IPS DF 6.9 (cell line): ENCODE data around the gene FLRT2.

Source experiments
- DNase-seq: peaks from one replicate; pipeline ENCODE4 v3.0.0-alpha.2; 2013; ENCODE audit warnings: low read depth, low spot score
- H3K27ac ChIP-seq: one replicate; pipeline ENCODE4 v1.5.1; 2013; ENCODE audit warnings: low read length, control low read depth
- H3K27me3 ChIP-seq: 2 replicates; pipeline ENCODE4 v1.6.1; 2013; ENCODE audit warnings: mild to moderate bottlenecking, low read length; ENCODE audit not compliant: control insufficient read depth, insufficient read depth
- H3K36me3 ChIP-seq: 2 replicates; pipeline ENCODE4 v1.6.1; 2013; ENCODE audit warnings: low read length; ENCODE audit not compliant: control insufficient read depth, insufficient read depth
- H3K4me1 ChIP-seq: 2 replicates; pipeline ENCODE4 v1.6.1; 2013; ENCODE audit warnings: low read length; ENCODE audit not compliant: control insufficient read depth, insufficient read depth
- H3K4me3 ChIP-seq: 2 replicates; pipeline ENCODE4 v1.5.1; 2013; ENCODE audit warnings: mild to moderate bottlenecking, low read length
- H3K9me3 ChIP-seq: 2 replicates; pipeline ENCODE4 v1.6.1; 2013; ENCODE audit warnings: low read length, inconsistent platforms; ENCODE audit not compliant: control insufficient read depth, insufficient read depth
- WGBS: extraction: QIAGEN DNeasy Blood & Tissue Kit; methylation state at CpG from one replicate; pipeline ENCODE4 v1.1.7; 2013; ENCODE audit warnings: mixed read lengths, missing lambda C conversion rate; ENCODE audit not compliant: insufficient read length, insufficient coverage; 5-methylcytosine and 5-hydroxymethylcytosine counted together

The FLRT2 gene

DNA sequence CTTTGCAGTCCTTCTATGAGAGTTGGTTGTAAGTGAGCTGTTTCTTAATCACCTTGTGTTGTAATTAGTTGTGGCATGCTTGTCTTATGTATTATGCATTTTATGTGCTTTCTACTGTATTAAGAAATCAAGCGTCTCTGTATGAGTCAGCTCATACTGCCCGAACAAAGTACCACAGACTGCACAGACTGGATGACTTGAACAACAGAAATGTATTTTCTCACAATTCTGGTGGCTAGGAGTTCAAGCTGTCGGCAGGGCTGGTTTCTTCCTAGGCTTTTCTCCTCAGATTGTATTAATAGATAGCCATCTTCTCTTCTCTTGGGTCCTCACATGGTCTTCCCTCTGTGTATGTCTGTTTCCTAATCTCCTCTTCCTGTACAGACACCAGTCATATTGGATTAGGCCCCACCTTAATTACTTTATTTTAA is 77.7 kb downstream of the FLRT2 start:
- DNase-seq: no peak
- no peak overlapping the region for H3K4me3 ChIP-seq
- H3K36me3 ChIP-seq: no peaks in the 10 kb centered on the region
- no peak overlapping the region for H3K27ac ChIP-seq
- no peaks in the 10 kb centered on the region for H3K27me3 ChIP-seq
- H3K4me1 ChIP-seq: no peaks in the 10 kb centered on the region
- no peaks in the 10 kb centered on the region for H3K9me3 ChIP-seq
- no CpG with 5 or more reads among the region's 3 CpGs for WGBS

DNA sequence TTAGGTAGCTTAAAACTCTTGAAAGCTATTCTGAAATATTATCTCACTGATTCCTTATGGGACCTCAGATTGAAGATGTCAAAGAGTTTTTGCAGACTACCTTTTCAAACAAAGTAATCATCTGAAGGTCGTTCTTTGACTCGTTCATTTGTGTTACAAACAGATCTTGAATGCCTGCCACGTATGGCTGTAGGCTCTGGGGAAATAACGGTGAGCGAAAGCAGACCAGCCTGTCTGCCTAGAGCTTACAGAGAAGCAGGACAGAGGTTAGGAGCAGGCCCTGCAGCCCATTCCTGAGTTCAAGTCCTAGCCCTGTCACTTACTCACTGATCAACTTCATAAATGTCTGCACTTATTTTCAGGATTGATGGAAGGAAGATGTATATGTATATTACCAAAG is 83.6 kb downstream of the FLRT2 start:
- H3K4me3 ChIP-seq: no peak overlapping the region
- WGBS: no CpG with 5 or more reads among the region's 5 CpGs
- DNase-seq: no peak
- no peak overlapping the region for H3K27ac ChIP-seq
- H3K4me1 ChIP-seq: 0 out of 2 replicates have a peak, but pooled peaks cover 2% of the 10 kb centered on the region
- H3K9me3 ChIP-seq: no peaks in the 10 kb centered on the region
- no peaks in the 10 kb centered on the region for H3K36me3 ChIP-seq
- no peaks in the 10 kb centered on the region for H3K27me3 ChIP-seq

DNA sequence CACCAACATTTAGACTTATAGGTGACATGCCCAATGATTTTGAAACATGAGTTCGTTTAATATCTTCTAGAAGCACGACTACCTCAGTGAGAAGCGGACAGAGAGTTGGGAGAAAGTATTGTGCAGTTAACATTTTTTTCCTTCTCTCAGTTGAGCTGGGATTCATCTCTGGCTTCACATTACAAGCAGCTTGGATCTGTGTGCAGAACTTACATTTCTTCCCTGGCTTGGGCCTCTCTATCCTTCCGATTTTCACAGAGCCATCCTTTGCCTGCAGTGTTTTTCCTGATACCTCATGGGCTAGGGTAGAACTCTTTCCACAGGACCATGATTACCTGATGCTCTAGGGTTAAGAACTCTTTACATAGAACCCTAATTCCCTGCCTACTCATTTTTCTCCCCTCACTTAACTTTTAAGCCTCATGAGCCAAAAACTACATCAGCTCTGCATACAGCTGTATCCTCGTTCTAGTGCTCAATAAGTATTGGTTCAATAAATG is 86.5 kb downstream of the FLRT2 start:
- no peak overlapping the region for H3K4me3 ChIP-seq
- no peak overlapping the region for H3K27ac ChIP-seq
- H3K9me3 ChIP-seq: no peaks in the 10 kb centered on the region
- H3K36me3 ChIP-seq: no peaks in the 10 kb centered on the region
- no peaks in the 10 kb centered on the region for H3K27me3 ChIP-seq
- no peak for DNase-seq
- WGBS: no CpG with 5 or more reads among the region's 5 CpGs
- 0 out of 2 replicates have a peak, but pooled peaks cover 2% of the 10 kb centered on the region for H3K4me1 ChIP-seq

DNA sequence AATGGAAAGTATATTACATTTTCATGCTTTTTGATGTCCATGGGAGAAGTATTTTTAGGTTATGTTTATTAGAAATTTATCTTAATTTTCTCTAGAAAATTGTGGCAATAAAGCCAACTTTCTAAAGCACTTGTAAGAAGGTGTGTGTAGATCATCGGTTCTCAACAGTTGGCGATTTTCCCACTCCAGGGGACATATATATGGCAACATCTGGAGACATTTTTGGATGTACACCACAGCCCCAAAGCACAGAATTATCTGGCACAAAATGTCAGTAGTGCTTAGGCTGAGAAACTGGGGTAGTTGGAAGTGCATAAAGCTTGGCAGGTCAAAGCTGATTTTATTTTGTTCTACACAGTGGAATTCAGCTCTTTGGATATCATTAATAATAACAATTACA is 86.9 kb downstream of the FLRT2 start:
- H3K4me1 ChIP-seq: 0 out of 2 replicates have a peak, but pooled peaks cover 2% of the 10 kb centered on the region
- no peaks in the 10 kb centered on the region for H3K9me3 ChIP-seq
- no peaks in the 10 kb centered on the region for H3K36me3 ChIP-seq
- no peak overlapping the region for H3K27ac ChIP-seq
- H3K27me3 ChIP-seq: no peaks in the 10 kb centered on the region
- no peak overlapping the region for H3K4me3 ChIP-seq
- DNase-seq: no peak
- no CpG with 5 or more reads among the region's 2 CpGs for WGBS

DNA sequence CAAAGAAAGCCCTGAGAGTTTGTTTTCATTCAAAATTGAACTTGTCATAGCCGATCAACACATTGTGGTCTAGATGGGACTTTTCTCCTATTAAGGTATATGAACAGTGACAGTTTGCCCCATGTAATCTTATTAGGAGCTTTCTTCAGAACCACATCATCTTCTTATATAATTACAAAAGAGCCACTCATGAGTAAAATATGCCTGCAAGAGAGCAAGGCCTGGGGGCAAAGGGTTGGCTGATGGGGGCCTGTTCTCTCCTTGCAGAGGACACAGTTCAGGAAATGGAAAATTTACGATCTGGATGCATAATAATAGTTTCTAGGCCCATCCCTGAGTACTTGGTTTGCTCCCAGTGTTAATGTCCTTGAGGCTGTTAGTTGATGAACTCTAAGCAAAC is 87.8 kb downstream of the FLRT2 start:
- no peak for DNase-seq
- Histone ChIP-seq H3K27me3 (no peaks in the 10 kb centered on the region), H3K27ac (no peak overlapping the region), H3K4me3 (no peak overlapping the region), H3K4me1 (0 out of 2 replicates have a peak, but pooled peaks cover 2% of the 10 kb centered on the region), H3K36me3 (no peaks in the 10 kb centered on the region), H3K9me3 (no peaks in the 10 kb centered on the region)
- no CpG with 5 or more reads among the region's 2 CpGs for WGBS

DNA sequence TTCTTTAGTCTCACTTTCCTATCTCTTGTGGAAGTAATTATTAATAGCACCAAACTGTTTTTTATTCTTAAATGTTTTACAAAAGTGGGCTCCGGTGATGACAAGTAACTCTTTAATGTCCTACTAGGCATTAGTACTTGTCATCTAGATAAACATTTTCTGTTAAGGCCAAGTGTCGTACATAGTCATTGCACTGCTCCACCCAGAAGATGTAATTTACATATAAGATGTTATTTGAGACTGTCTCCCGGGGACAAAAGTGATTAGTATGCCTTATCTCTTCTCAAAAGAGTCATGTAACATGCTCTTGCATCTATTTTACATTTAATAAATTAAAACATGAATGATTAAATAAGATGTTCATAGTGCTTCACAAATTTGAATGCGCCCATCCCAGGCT is 88.4 kb downstream of the FLRT2 start:
- no peaks in the 10 kb centered on the region for H3K36me3 ChIP-seq
- H3K27me3 ChIP-seq: no peaks in the 10 kb centered on the region
- no peaks in the 10 kb centered on the region for H3K9me3 ChIP-seq
- H3K4me1 ChIP-seq: 0 out of 2 replicates have a peak, but pooled peaks cover 2% of the 10 kb centered on the region
- no peak overlapping the region for H3K27ac ChIP-seq
- WGBS: no CpG with 5 or more reads among the region's 4 CpGs
- no peak for DNase-seq
- H3K4me3 ChIP-seq: no peak overlapping the region

DNA sequence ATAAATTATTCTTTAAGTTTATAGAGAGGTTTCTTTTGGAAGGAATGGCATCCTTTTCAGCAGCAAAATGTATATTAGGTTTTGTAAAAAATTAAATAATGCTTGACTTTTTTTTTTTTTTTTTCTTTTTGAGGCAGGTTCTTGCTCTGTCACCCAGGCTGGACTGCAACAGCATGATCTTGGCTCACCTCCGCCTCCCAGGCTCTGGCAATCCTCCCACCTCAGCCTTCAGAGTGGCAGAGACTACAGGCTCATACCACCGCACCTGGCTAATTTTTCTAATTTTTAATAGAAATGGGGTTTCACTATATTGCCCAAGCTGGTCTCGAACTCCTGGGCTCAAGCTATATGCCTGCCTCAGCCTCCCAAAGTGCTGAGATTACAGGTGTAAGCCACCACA is 89.0 kb downstream of the FLRT2 start:
- Histone ChIP-seq H3K4me3 (no peak overlapping the region), H3K36me3 (no peaks in the 10 kb centered on the region), H3K4me1 (0 out of 2 replicates have a peak, but pooled peaks cover 2% of the 10 kb centered on the region), H3K27ac (no peak overlapping the region), H3K9me3 (no peaks in the 10 kb centered on the region), H3K27me3 (no peaks in the 10 kb centered on the region)
- DNase-seq: no peak
- no CpG with 5 or more reads among the region's 3 CpGs for WGBS

DNA sequence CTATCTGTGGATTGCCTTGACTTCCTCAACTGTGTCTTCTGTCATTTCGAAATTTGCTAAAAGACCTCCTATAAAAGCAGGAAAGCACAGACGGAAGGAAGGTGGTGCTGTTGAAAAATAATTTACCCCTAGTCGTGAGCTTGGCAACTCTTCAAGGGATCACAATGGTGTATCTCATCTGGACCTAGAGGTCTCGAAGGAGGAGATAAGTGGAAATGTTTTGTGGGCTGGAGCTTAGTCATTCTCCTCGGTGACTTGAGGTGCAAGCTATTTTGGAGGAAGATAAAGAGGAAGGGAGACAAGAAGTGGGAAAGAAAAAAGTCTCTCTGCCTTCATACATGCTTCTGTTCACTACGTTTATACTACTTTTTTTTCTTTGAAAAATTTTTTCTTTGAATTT is 89.9 kb downstream of the FLRT2 start:
- Histone ChIP-seq H3K4me3 (no peak overlapping the region), H3K4me1 (0 out of 2 replicates have a peak, but pooled peaks cover 2% of the 10 kb centered on the region), H3K27me3 (no peaks in the 10 kb centered on the region), H3K9me3 (no peaks in the 10 kb centered on the region), H3K27ac (no peak overlapping the region), H3K36me3 (no peaks in the 10 kb centered on the region)
- WGBS: no CpG with 5 or more reads among the region's 6 CpGs
- no peak for DNase-seq

DNA sequence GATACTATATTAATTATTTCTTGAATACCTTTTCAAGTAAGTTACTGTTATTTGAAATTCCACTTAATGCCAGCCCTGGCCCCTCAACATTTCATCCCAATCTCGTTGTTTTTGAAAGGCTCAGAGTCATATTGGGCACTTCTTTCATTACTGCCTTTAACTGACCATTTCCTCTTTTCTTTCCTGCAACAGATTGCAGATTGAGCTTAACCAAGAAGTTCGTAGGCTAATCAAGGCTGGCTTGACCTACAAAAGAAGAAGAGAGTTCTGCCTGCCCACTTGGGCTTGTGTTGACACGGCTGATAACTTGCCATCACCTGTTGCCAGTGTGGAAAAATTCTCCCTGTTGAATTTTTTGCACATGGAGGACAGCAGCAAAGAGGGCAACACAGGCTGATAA is 91.0 kb downstream of the FLRT2 start:
- Histone ChIP-seq H3K9me3 (no peaks in the 10 kb centered on the region), H3K27me3 (no peaks in the 10 kb centered on the region), H3K36me3 (no peaks in the 10 kb centered on the region), H3K4me3 (no peak overlapping the region), H3K4me1 (no peaks in the 10 kb centered on the region), H3K27ac (no peak overlapping the region)
- no peak for DNase-seq
- WGBS: no CpG with 5 or more reads among the region's 3 CpGs

DNA sequence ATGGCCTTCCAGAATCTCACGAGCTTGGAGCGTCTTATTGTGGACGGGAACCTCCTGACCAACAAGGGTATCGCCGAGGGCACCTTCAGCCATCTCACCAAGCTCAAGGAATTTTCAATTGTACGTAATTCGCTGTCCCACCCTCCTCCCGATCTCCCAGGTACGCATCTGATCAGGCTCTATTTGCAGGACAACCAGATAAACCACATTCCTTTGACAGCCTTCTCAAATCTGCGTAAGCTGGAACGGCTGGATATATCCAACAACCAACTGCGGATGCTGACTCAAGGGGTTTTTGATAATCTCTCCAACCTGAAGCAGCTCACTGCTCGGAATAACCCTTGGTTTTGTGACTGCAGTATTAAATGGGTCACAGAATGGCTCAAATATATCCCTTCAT is 92.2 kb downstream of the FLRT2 start:
- Histone ChIP-seq H3K4me3 (no peak overlapping the region), H3K9me3 (no peaks in the 10 kb centered on the region), H3K27me3 (no peaks in the 10 kb centered on the region), H3K4me1 (no peaks in the 10 kb centered on the region), H3K36me3 (no peaks in the 10 kb centered on the region), H3K27ac (no peak overlapping the region)
- DNase-seq: no peak
- whole genome bisulfite sequencing: no CpG with 5 or more reads among the region's 13 CpGs

DNA sequence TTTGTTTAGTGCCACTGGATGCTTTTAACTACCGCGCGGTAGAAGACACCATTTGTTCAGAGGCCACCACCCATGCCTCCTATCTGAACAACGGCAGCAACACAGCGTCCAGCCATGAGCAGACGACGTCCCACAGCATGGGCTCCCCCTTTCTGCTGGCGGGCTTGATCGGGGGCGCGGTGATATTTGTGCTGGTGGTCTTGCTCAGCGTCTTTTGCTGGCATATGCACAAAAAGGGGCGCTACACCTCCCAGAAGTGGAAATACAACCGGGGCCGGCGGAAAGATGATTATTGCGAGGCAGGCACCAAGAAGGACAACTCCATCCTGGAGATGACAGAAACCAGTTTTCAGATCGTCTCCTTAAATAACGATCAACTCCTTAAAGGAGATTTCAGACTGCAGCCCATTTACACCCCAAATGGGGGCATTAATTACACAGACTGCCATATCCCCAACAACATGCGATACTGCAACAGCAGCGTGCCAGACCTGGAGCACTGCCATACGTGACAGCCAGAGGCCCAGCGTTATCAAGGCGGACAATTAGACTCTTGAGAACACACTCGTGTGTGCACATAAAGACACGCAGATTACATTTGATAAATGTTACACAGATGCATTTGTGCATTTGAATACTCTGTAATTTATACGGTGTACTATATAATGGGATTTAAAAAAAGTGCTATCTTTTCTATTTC is 93.2 kb downstream of the FLRT2 start:
- H3K4me1 ChIP-seq: no peaks in the 10 kb centered on the region
- no CpG with 5 or more reads among the region's 27 CpGs for WGBS
- H3K4me3 ChIP-seq: no peak overlapping the region
- H3K9me3 ChIP-seq: no peaks in the 10 kb centered on the region
- DNase-seq: no peak
- H3K27me3 ChIP-seq: no peaks in the 10 kb centered on the region
- H3K27ac ChIP-seq: no peak overlapping the region
- H3K36me3 ChIP-seq: no peaks in the 10 kb centered on the region
